ENCODE results near the gene NHSL1. TPM values are rescaled to one million over a fixed set of nuclear protein-coding genes. Genes with fewer than 3 reads are reported as not detected.

Gene NHSL1
- total and polyA plus RNA-seq, 4 experiments from 2014 or later: 0.53 to 0.58 TPM; not detected in 2

GRCh38 chr6:138374815-138375214 lies 124.5 kb downstream of the NHSL1 start:
- H3K4me3 Mint-ChIP-seq: no peak overlapping the region
- H3K4me3 ChIP-seq (ENCODE audit: low read length in 2 of 2): no peak overlapping the region
- peaks cover 0 to 2% (median 0%) of the 10 kb centered on the region in 4 donors for H3K4me1 Mint-ChIP-seq
- peaks cover 0 to 2% of the 10 kb centered on the region in 2 donors for H3K27me3 Mint-ChIP-seq
- POLR2A ChIA-PET (ENCODE audit: partially characterized antibody): no interaction called here
- H3K27ac ChIP-seq (ENCODE audit: low read depth, low read length): no peak overlapping the region
- intact Hi-C loops (cut with micrococcal nuclease): no loop called here
- H3K27ac Mint-ChIP-seq: no peak overlapping the region
- no peaks in the 10 kb centered on the region for H3K4me1 ChIP-seq (ENCODE audit: insufficient read depth, low read length)
- H3K36me3 ChIP-seq (ENCODE audit: insufficient read depth, low read length): no peaks in the 10 kb centered on the region
- H3K9me3 ChIP-seq (ENCODE audit: control insufficient read depth in 1 of 2, low read length in 2 of 2): no peaks in the 10 kb centered on the region
- no peaks in the 10 kb centered on the region for H3K36me3 Mint-ChIP-seq
- H3K9me3 Mint-ChIP-seq: no peaks in the 10 kb centered on the region
- no peaks in the 10 kb centered on the region for H3K27me3 ChIP-seq (ENCODE audit: insufficient read depth, low read length)
- DNase-seq: no peak
- CTCF ChIA-PET (ENCODE audit: partially characterized antibody): no interaction called here

GRCh38 chr6:138374230-138374629 lies 125.1 kb downstream of the NHSL1 start:
- POLR2A ChIA-PET (ENCODE audit: partially characterized antibody): no interaction called here

GRCh38 chr6:138372711-138373463 lies 126.4 kb downstream of the NHSL1 start:
- Histone ChIP-seq H3K4me3 (ENCODE audit: low read length in 2 of 2) (no peak overlapping the region), H3K27ac (ENCODE audit: low read depth, low read length) (no peak overlapping the region), H3K4me1 (ENCODE audit: insufficient read depth, low read length) (no peaks in the 10 kb centered on the region), H3K36me3 (ENCODE audit: insufficient read depth, low read length) (no peaks in the 10 kb centered on the region), H3K9me3 (ENCODE audit: control insufficient read depth in 1 of 2, low read length in 2 of 2) (no peaks in the 10 kb centered on the region), H3K27me3 (ENCODE audit: insufficient read depth, low read length) (no peaks in the 10 kb centered on the region)
- Mint-ChIP-seq H3K9me3 (peaks cover 0 to under 1% (median 0%) of the 10 kb centered on the region in 8 donors), H3K27ac (no peak overlapping the region), H3K4me3 (no peak overlapping the region), H3K27me3 (peaks cover 2 to 4% of the 10 kb centered on the region in 2 donors), H3K4me1 (peaks cover 0 to 2% (median 0%) of the 10 kb centered on the region in 4 donors), H3K36me3 (no peaks in the 10 kb centered on the region)
- peak in 3 of 5 donors; percentile 2 to 21 (median 5) for DNase-seq
- ChIA-PET CTCF (ENCODE audit: partially characterized antibody) (interaction anchor here (0.9 to 1.6 kb wide), 5 partner anchors 11 to 137 kb away, joined by 3 to 5 read pairs (median 4); partner anchors contain the start of gene HEBP2), POLR2A (ENCODE audit: partially characterized antibody) (interaction anchor here (2.2 kb wide), 1 partner anchor 31 kb away, joined by 8 read pairs; the partner anchor contains the start of gene HEBP2)
- intact Hi-C loops (cut with micrococcal nuclease): loop anchor here (1.0 kb wide), 2 partner anchors 31 to 136 kb away; partner anchors contain the start of gene HEBP2

More at GRCh38 chr6:138374230-138374629, 125.1 kb downstream of the NHSL1 start:
- Mint-ChIP-seq H3K27me3 (peaks cover 0 to 2% of the 10 kb centered on the region in 2 donors), H3K27ac (no peak overlapping the region), H3K9me3 (no peaks in the 10 kb centered on the region), H3K4me1 (peaks cover 0 to 2% (median 0%) of the 10 kb centered on the region in 4 donors), H3K36me3 (no peaks in the 10 kb centered on the region), H3K4me3 (no peak overlapping the region)
- intact Hi-C loops (cut with micrococcal nuclease): no loop called here
- no peak for DNase-seq
- CTCF ChIA-PET (ENCODE audit: partially characterized antibody): interaction anchor here (0.6 kb wide), 1 partner anchor 198 kb away, joined by 3 read pairs; no protein-coding TSS in a partner anchor
- Histone ChIP-seq H3K36me3 (ENCODE audit: insufficient read depth, low read length) (no peaks in the 10 kb centered on the region), H3K9me3 (ENCODE audit: control insufficient read depth in 1 of 2, low read length in 2 of 2) (no peaks in the 10 kb centered on the region), H3K27ac (ENCODE audit: low read depth, low read length) (no peak overlapping the region), H3K4me3 (ENCODE audit: low read length in 2 of 2) (no peak overlapping the region), H3K4me1 (ENCODE audit: insufficient read depth, low read length) (no peaks in the 10 kb centered on the region), H3K27me3 (ENCODE audit: insufficient read depth, low read length) (no peaks in the 10 kb centered on the region)

Small RNA genes lying within 50 kb of the gene (microRNA-seq; reads per million reads assigned to microRNA genes)
- gene MIR3145 (ENCODE audit: borderline microRNAs expressed, borderline number of aligned reads, borderline replicate concordance): not detected

Other genes with a start within 250 kb of the NHSL1 start
- not detected for gene SMIM28, start 121.6 kb downstream of the NHSL1 start, total RNA-seq
- gene SMIM28, start 121.6 kb downstream of the NHSL1 start, polyA plus RNA-seq: not detected
- 10 to 100 TPM; 47.2 to 52.7 TPM for gene HEBP2, start 95.3 kb downstream of the NHSL1 start, total RNA-seq
- 10 to 100 TPM; 47.9 to 49.6 TPM for gene HEBP2, start 95.3 kb downstream of the NHSL1 start, polyA plus RNA-seq